SH-SY5Y (cell line): Measurements from ENCODE around the gene VAV3.

Source experiments
- GATA2 ChIP-seq: IDR thresholded peaks from 2 replicates; pipeline ENCODE4 v1.6.1; 2011; ENCODE audit warnings: mild to moderate bottlenecking, low read depth, low read length
- GATA3 ChIP-seq: IDR thresholded peaks from 2 replicates; pipeline ENCODE4 v1.6.1; 2011; ENCODE audit warnings: low read depth, mild to moderate bottlenecking, low read length, moderate library complexity

GRCh38 chr1:107541412-107541811 lies 423.6 kb downstream of the VAV3 start:
- TF ChIP-seq GATA2 (no peak), GATA3 (no peak)
